ENCODE results near the gene ASPSCR1. TPM values are rescaled to one million over a fixed set of nuclear protein-coding genes. Genes with fewer than 3 reads are reported as not detected.
"Not testable (repeated sequence)": the region's sequence is repeated elsewhere in the genome, so short reads cannot be mapped to it uniquely, and the experiment has no call there.

ASPSCR1 gene
- total RNA-seq, 1 donor from 2014 or later = 30.4 TPM

- peak within 1 kb of the TSS; percentile 96 for H3K27ac Mint-ChIP-seq (ENCODE audit: unreplicated experiment)
Measured at GRCh38 chr17:82037092-82037888, 59.9 kb downstream of the ASPSCR1 start, which contains the start of gene DCXR. DCXR (minus strand) TSS chr17:82037697; CDS start chr17:82037682, 15 bp downstream.

GRCh38 chr17:82037889-82038195 is 60.4 kb downstream of the ASPSCR1 start:
- Mint-ChIP-seq H3K4me3 (ENCODE audit: unreplicated experiment) (peak overlapping the region; percentile 68), H3K27me3 (ENCODE audit: low read depth) (no peaks in the 10 kb centered on the region), H3K27ac (ENCODE audit: unreplicated experiment) (peak overlapping the region; percentile 96), H3K36me3 (ENCODE audit: low read depth) (no peaks in the 10 kb centered on the region), H3K4me1 (ENCODE audit: low read depth) (peaks cover 10% of the 10 kb centered on the region), H3K9me3 (ENCODE audit: low read depth) (no peaks in the 10 kb centered on the region)
- no peak for TF ChIP-seq CTCF (IDR thresholded peaks at IDR 0.05)
- DNase-seq (ENCODE audit: low spot score) = no peak

More at GRCh38 chr17:82037092-82037888, 59.9 kb downstream of the ASPSCR1 start, which contains the start of gene DCXR:
- TF ChIP-seq CTCF (IDR thresholded peaks at IDR 0.05) = peak; percentile 93
- Mint-ChIP-seq H3K4me3 (ENCODE audit: unreplicated experiment) (peak within 1 kb of the TSS; percentile 70), H3K4me1 (ENCODE audit: low read depth) (peaks cover 13% of the 10 kb centered on the region), H3K36me3 (ENCODE audit: low read depth) (no peaks in the 10 kb centered on the region), H3K9me3 (ENCODE audit: low read depth) (no peaks in the 10 kb centered on the region), H3K27me3 (ENCODE audit: low read depth) (no peaks in the 10 kb centered on the region)
- no peak for DNase-seq (ENCODE audit: low spot score)

GRCh38 chr17:82038796-82039409 is 61.5 kb downstream of the ASPSCR1 start:
- not testable (repeated sequence) for DNase-seq (ENCODE audit: low spot score); H3K9me3 Mint-ChIP-seq (ENCODE audit: low read depth); H3K4me1 Mint-ChIP-seq (ENCODE audit: low read depth); H3K36me3 Mint-ChIP-seq (ENCODE audit: low read depth); H3K27me3 Mint-ChIP-seq (ENCODE audit: low read depth); H3K4me3 Mint-ChIP-seq (ENCODE audit: unreplicated experiment); H3K27ac Mint-ChIP-seq (ENCODE audit: unreplicated experiment)

- Mint-ChIP-seq H3K4me3 (ENCODE audit: unreplicated experiment) (no peak overlapping the region), H3K27me3 (ENCODE audit: low read depth) (no peaks in the 10 kb centered on the region), H3K4me1 (ENCODE audit: low read depth) (peaks cover 8% of the 10 kb centered on the region), H3K36me3 (ENCODE audit: low read depth) (no peaks in the 10 kb centered on the region), H3K9me3 (ENCODE audit: low read depth) (no peaks in the 10 kb centered on the region), H3K27ac (ENCODE audit: unreplicated experiment) (no peak overlapping the region)
- no peak for DNase-seq (ENCODE audit: low spot score)
- TF ChIP-seq CTCF (IDR thresholded peaks at IDR 0.05) = no peak
Measured at GRCh38 chr17:82039695-82040299, 62.4 kb downstream of the ASPSCR1 start.

- no peak for DNase-seq (ENCODE audit: low spot score)
- no peaks in the 10 kb centered on the region for H3K27me3 Mint-ChIP-seq (ENCODE audit: low read depth)
- no peaks in the 10 kb centered on the region for H3K9me3 Mint-ChIP-seq (ENCODE audit: low read depth)
- TF ChIP-seq CTCF (IDR thresholded peaks at IDR 0.05) = no peak
- no peak overlapping the region for H3K4me3 Mint-ChIP-seq (ENCODE audit: unreplicated experiment)
- H3K4me1 Mint-ChIP-seq (ENCODE audit: low read depth) = peaks cover 8% of the 10 kb centered on the region
- no peaks in the 10 kb centered on the region for H3K36me3 Mint-ChIP-seq (ENCODE audit: low read depth)
- H3K27ac Mint-ChIP-seq (ENCODE audit: unreplicated experiment) = peak overlapping the region; percentile 8
Measured at GRCh38 chr17:82041144-82041814, 63.9 kb downstream of the ASPSCR1 start.

Data from chondrocyte (in vitro differentiated cells).